NCI-H2171 (cell line): ENCODE measurements around the gene SLC6A9.
A peak's percentile ranks its signal among the peaks of the same experiment; 100 is the strongest.

ENCODE experiments used
- DNase-seq: peaks from one replicate; lab custom pipeline; 2025; lab: John Stamatoyannopoulos, UW

The SLC6A9 gene

GRCh38 chr1:44048532-44049215, 17.4 kb upstream of the SLC6A9 start:
- DNase-seq = no peak

DNA sequence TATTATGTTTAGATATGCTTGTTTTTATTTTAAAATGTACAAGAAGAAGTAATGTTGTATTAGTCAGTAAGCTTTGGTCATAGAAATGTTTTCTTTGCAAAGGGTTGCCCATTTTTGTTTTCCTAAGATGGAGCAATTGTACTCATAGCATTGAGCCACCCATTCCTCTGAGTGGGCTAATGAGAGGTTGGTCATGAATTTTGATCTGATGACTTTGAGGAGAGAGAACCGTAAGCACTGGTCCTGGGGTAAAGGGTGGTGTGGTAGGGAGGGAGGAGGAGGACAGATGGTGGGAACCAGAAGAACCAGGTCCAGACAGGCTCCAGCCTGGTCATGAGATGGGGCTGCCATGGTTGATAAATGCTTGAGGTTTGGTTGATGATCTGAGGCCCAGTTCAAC, 15.9 kb upstream of the SLC6A9 start:
- no peak for DNase-seq

DNA sequence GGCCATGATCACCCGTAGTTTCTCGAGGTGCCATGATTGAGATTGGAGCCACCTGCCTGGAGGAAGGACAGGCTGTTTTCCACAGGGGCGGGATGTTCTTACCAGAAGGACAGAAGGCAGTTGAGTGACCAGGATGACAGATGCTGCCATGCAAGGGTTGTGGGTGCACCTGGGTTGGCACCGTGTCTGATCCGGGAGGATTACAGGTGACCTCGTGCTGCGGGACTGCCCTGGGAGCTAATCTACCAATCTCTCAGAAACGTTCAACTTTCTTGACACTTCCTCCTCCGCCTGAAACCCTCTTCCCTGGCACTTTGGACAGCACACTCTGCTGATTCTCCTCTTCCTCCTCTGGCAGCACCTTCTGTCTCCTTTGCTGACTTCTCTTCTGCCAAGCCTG, 13.8 kb upstream of the SLC6A9 start:
- no peak for DNase-seq

GRCh38 chr1:44044071-44044801, 13.0 kb upstream of the SLC6A9 start:
- no peak for DNase-seq

DNA sequence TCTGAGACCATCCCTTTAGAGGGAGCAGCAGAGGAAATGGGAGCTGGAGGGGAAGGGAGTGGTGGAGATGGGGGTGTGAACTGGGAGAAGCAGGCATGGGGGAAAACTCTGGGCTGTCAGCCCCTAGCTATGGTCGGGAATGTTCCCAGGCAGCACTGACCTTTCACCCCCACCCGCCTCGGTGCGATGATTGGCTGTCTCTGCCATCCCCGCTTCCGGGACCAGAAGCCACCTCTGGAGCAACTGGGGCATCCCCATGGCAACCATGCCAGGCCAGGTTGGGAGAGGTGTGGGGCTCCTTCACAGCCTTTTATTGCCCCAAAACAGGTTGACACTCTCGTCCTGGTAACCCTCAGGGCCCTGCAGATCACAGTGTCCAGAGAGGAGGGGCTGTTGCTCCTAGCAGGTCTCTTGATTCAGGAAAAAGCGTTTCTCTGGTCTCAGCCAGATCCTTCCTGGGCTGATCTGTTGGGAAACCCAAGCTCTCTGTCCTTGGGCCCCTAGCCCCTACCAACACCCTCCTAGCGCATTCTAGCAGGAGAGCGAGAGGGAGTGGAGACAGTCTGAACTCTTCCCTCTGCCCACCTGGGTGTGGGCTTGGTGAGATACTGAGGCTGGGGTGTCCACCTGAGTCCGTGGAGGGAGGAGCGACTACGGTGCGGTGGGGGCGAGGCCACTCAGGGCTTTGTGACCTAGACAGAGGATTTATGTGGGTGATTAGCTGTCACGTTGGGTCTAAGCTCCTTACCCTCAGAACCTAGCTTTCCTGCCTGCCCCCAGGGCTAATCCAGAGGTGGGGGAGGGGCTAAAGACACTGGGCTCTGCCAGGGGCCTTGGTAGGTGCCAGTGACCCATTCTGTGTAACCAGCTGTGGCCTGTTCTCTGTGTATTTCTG, 12.2 kb upstream of the SLC6A9 start:
- DNase-seq = no peak

DNA sequence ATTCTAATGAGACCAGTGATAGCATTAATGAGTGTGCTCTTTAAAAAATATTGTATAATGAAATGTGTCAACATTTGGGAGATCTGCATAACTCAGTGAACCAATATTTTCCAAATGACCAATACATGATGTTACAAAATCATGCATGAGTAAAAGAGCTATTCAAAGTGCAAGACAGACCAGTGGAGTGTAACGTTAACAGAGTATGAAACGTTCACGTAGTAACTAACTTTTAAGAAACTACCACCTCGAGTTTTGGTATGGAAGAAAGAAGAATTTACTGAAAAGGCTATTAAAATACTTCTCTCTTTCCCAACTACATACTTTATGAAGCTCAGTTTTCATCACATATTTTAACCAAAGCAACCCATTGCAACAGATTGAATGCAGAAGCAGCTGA, 9.6 kb upstream of the SLC6A9 start:
- DNase-seq = no peak

- no peak for DNase-seq
Observed at GRCh38 chr1:44040418-44040817, 9.2 kb upstream of the SLC6A9 start.

- DNase-seq = no peak
Observed at GRCh38 chr1:44038876-44039657, 7.8 kb upstream of the SLC6A9 start.

GRCh38 chr1:44037154-44037553, 5.9 kb upstream of the SLC6A9 start:
- DNase-seq = peak; percentile 87

DNA sequence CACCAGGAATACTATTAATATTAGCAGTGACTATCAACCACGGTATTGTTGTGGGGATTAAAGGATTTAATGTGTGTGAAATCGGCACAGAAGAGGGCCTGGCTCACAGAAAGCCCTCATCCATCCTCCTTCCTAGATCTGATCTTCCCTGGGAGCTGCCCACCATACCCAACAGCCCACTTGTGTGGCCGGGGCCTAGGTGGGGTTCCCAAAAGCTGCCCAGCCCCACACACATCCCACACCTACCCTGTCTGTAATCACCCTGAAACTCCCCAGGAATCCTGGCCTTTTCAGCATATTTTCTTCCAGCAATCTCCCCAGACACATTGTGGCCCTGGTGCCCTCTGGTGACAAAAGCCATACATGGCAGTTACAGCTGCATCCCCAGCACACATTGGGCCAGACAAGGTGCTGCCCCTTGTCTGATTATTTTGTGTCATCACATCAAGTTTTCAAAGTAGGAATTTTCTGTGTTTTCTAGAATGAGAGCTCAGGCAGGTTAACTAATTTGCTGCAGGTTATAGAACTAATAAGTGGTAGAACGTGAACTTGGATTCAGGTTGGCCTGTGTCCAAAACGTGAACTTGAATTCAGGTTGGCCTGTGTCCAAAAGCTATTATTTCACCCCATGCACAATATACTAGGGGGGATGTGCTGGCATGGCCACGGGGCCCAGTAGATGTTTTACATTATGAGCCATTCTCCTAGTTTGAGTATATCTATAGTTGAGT, 5.3 kb upstream of the SLC6A9 start:
- peak; percentile 76 for DNase-seq

GRCh38 chr1:44035726-44036408, 4.6 kb upstream of the SLC6A9 start:
- no peak for DNase-seq

DNA sequence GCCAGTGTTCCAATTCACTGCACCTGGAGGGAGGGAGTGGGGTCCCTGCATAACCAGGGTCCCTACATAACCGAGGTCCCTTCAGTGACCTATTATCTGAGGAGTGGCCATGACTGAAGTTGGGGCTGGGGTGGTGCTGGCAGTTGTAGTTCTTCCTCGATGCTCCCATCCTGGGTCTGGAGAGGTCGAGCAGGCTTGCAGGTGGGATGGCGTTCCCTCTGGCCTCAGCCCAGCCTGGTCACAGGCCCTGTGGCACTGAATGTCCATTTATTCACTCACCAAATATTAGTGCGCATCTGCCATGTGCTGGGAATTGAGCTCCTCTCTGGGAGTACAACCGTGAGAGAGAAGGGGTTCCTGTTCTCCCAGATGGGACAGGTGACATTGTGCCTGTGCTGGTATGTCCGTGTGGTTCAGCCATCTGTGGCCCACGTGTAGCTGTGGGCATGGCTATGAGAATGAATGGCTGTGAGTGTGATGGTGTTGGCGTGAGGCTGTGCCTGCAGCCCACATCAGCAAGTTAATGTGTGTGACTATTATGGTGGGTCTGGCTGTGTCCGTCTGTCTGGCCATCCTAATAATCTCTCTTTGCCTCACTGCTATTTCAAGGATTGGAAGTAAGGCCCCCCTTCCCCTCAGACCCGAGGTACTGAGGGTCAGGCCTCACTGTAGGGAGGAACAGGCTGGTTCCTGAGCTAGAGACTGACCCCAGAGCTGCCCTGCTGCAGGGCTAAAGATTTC, 3.9 kb upstream of the SLC6A9 start:
- no peak for DNase-seq

DNA sequence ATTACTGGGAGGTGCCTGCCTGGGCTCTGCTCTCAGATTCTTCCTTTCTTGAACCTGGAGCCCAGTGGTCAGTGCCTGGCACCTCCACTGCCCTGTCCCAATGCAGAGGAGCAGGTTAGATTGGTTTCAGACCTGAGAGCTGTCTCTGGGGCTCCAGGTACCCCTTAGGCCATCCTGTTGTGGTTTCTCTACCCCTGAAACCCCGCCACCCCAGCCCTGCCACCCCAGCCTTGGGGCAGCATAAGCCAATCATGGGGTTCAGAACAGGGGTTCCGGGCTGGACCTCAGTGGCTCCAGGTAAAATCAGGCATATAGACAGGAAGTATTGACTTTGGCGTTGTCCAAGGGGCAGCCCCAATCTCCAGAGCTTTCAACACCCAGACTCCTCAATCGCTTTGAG, 3.2 kb upstream of the SLC6A9 start:
- DNase-seq = no peak

DNA sequence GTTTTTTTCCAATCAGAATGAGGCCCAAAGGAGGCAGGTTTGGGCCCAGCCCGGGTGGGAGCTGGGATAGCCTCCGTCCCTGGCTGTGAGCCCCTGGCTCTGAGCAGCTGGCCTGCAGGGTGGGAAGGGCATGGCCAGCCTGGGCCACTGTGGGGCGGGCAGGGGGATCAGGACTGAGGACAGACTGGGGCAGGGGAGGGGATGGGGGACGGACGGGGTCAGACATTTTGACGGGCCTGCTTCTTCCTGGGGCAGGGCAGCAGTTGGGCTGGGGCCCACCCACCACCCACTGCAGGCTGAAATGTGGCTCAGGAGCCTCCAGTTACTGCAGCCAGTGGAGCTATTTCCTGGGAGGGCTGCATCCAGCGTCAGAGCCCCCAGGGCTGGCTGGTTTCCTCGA, 2.5 kb upstream of the SLC6A9 start:
- DNase-seq = no peak

- no peak for DNase-seq
Observed at GRCh38 chr1:44033041-44033575, 1.8 kb upstream of the SLC6A9 start.

- no peak for DNase-seq
Observed at GRCh38 chr1:44032170-44032790, 1.0 kb upstream of the SLC6A9 start.

- no peak for DNase-seq
Observed at GRCh38 chr1:44030605-44031251, 534 bp downstream of the SLC6A9 start.

GRCh38 chr1:44029911-44030604, 1.2 kb downstream of the SLC6A9 start:
- DNase-seq = peak; percentile 80
